Measurements from ENCODE around the gene SH2D4B. TPM values are rescaled to one million over a fixed set of nuclear protein-coding genes. Genes with fewer than 3 reads are reported as not detected.

SH2D4B gene
- total RNA-seq, 1 experiment from 2014 or later, result 0.07 TPM

DNA sequence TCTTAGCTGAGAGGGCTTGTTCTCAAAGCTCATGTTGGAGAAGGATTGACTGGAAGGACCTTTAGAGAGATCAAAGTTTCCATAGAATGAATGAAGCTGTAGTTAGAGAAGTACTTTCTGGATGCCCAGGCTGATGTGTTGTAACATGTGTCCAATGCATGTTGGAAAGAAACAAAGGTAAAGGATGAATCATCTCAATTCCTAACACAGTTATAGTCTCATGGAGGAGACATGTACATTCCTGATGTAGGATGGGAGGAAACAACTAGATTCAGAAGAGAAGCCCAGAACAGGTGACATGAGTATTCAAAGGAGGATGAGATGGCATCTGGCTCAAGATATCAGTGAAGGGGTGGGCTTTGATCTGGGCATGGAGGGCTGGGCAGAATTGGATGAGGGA is 152.7 kb downstream of the SH2D4B start:
- no peak overlapping the region for H4K8ac ChIP-seq (replicated peaks; ENCODE audit: insufficient read length, low read depth, low read length)
- peak overlapping the region in 1 of 3 experiments; percentile 67; a peak in 1 of 7 replicates for H3K27ac Mint-ChIP-seq

More for the DNA sequence above, 152.7 kb downstream of the SH2D4B start:
- Histone ChIP-seq H2BK20ac (ENCODE audit: low read depth, low read length, poor library complexity, severe bottlenecking) (no peak overlapping the region), H3K79me1 (ENCODE audit: insufficient read depth, low read depth, low read length, poor library complexity, severe bottlenecking) (no peaks in the 10 kb centered on the region), H3K27ac (ENCODE audit: insufficient read length, low read depth, low read length) (no peak overlapping the region), H2BK12ac (ENCODE audit: insufficient read length, low read depth, low read length) (no peak overlapping the region), H3K9me3 (ENCODE audit: control insufficient read depth, low read depth, low read length) (no peaks in the 10 kb centered on the region), H2BK120ac (ENCODE audit: low read depth, low read length, poor library complexity, severe bottlenecking) (no peak overlapping the region), H3T11ph (ENCODE audit: low read length) (no peak overlapping the region), H3K4ac (ENCODE audit: low read depth, low read length) (no peak overlapping the region), H3K23me2 (ENCODE audit: insufficient read length, low read depth, low read length, poor library complexity, severe bottlenecking) (no peaks in the 10 kb centered on the region), H3K9ac (ENCODE audit: extremely low read depth, insufficient read length, low read length) (no peak overlapping the region), H3K4me2 (ENCODE audit: insufficient read depth, insufficient read length, low read length) (no peak overlapping the region), H3K79me2 (ENCODE audit: insufficient read depth, low read length) (no peaks in the 10 kb centered on the region), H2BK15ac (ENCODE audit: low read depth, low read length) (no peak overlapping the region), H3K56ac (ENCODE audit: insufficient read length, low read depth, low read length) (no peak overlapping the region), H4K20me1 (ENCODE audit: control insufficient read depth, insufficient read depth, insufficient read length) (no peaks in the 10 kb centered on the region), H4K91ac (ENCODE audit: insufficient read length, low read depth, low read length) (no peak overlapping the region), H3K23ac (ENCODE audit: insufficient read length, low read depth, low read length) (no peak overlapping the region), H2AK5ac (ENCODE audit: insufficient read length, low read length) (no peak overlapping the region), H3K27me3 (ENCODE audit: insufficient read depth, low read length) (no peaks in the 10 kb centered on the region), H3K14ac (ENCODE audit: insufficient read depth, low read length) (no peak overlapping the region), H2AFZ (ENCODE audit: low read length) (no peak overlapping the region), H2BK5ac (ENCODE audit: insufficient read length, low read length) (no peak overlapping the region), H4K5ac (ENCODE audit: insufficient read length, low read depth, low read length) (no peak overlapping the region), H3K18ac (ENCODE audit: insufficient read length, low read depth, low read length) (no peak overlapping the region), H3K4me1 (ENCODE audit: insufficient read depth, low read length) (no peaks in the 10 kb centered on the region)
- Mint-ChIP-seq H3K4me1 (no peaks in the 10 kb centered on the region), H3K27me3 (ENCODE audit: low read depth) (peaks cover 9% of the 10 kb centered on the region), H3K4me3 (no peak overlapping the region), H3K9me3 (no peaks in the 10 kb centered on the region), H3K36me3 (ENCODE audit: insufficient read depth in 1 of 3, low read depth in 3 of 3) (no peaks in the 10 kb centered on the region)
- TF ChIP-seq, protein P1, sequence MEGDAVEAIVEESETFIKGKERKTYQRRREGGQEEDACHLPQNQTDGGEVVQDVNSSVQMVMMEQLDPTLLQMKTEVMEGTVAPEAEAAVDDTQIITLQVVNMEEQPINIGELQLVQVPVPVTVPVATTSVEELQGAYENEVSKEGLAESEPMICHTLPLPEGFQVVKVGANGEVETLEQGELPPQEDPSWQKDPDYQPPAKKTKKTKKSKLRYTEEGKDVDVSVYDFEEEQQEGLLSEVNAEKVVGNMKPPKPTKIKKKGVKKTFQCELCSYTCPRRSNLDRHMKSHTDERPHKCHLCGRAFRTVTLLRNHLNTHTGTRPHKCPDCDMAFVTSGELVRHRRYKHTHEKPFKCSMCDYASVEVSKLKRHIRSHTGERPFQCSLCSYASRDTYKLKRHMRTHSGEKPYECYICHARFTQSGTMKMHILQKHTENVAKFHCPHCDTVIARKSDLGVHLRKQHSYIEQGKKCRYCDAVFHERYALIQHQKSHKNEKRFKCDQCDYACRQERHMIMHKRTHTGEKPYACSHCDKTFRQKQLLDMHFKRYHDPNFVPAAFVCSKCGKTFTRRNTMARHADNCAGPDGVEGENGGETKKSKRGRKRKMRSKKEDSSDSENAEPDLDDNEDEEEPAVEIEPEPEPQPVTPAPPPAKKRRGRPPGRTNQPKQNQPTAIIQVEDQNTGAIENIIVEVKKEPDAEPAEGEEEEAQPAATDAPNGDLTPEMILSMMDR (conservative IDR thresholded peaks at IDR 0.05), result no peak
- no peak for DNase-seq
